ENCODE data around the gene MRPL52. TPM values are rescaled to one million over a fixed set of nuclear protein-coding genes. Genes with fewer than 3 reads are reported as not detected.

MRPL52 gene
- total and polyA plus RNA-seq, 2 of the 13 experiments (the other 11 are each of a cell fraction or from before 2014, with no cell fraction given), result 118 to 329 TPM

GRCh38 chr14:22871224-22872032 lies 41.7 kb downstream of the MRPL52 start, which contains the start of gene LRP10 (continued):
- TF ChIP-seq, protein P1, sequence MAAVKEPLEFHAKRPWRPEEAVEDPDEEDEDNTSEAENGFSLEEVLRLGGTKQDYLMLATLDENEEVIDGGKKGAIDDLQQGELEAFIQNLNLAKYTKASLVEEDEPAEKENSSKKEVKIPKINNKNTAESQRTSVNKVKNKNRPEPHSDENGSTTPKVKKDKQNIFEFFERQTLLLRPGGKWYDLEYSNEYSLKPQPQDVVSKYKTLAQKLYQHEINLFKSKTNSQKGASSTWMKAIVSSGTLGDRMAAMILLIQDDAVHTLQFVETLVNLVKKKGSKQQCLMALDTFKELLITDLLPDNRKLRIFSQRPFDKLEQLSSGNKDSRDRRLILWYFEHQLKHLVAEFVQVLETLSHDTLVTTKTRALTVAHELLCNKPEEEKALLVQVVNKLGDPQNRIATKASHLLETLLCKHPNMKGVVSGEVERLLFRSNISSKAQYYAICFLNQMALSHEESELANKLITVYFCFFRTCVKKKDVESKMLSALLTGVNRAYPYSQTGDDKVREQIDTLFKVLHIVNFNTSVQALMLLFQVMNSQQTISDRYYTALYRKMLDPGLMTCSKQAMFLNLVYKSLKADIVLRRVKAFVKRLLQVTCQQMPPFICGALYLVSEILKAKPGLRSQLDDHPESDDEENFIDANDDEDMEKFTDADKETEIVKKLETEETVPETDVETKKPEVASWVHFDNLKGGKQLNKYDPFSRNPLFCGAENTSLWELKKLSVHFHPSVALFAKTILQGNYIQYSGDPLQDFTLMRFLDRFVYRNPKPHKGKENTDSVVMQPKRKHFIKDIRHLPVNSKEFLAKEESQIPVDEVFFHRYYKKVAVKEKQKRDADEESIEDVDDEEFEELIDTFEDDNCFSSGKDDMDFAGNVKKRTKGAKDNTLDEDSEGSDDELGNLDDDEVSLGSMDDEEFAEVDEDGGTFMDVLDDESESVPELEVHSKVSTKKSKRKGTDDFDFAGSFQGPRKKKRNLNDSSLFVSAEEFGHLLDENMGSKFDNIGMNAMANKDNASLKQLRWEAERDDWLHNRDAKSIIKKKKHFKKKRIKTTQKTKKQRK (IDR thresholded peaks at IDR 0.05; ENCODE audit: low read length), result no peak
- TF ChIP-seq, protein P2, sequence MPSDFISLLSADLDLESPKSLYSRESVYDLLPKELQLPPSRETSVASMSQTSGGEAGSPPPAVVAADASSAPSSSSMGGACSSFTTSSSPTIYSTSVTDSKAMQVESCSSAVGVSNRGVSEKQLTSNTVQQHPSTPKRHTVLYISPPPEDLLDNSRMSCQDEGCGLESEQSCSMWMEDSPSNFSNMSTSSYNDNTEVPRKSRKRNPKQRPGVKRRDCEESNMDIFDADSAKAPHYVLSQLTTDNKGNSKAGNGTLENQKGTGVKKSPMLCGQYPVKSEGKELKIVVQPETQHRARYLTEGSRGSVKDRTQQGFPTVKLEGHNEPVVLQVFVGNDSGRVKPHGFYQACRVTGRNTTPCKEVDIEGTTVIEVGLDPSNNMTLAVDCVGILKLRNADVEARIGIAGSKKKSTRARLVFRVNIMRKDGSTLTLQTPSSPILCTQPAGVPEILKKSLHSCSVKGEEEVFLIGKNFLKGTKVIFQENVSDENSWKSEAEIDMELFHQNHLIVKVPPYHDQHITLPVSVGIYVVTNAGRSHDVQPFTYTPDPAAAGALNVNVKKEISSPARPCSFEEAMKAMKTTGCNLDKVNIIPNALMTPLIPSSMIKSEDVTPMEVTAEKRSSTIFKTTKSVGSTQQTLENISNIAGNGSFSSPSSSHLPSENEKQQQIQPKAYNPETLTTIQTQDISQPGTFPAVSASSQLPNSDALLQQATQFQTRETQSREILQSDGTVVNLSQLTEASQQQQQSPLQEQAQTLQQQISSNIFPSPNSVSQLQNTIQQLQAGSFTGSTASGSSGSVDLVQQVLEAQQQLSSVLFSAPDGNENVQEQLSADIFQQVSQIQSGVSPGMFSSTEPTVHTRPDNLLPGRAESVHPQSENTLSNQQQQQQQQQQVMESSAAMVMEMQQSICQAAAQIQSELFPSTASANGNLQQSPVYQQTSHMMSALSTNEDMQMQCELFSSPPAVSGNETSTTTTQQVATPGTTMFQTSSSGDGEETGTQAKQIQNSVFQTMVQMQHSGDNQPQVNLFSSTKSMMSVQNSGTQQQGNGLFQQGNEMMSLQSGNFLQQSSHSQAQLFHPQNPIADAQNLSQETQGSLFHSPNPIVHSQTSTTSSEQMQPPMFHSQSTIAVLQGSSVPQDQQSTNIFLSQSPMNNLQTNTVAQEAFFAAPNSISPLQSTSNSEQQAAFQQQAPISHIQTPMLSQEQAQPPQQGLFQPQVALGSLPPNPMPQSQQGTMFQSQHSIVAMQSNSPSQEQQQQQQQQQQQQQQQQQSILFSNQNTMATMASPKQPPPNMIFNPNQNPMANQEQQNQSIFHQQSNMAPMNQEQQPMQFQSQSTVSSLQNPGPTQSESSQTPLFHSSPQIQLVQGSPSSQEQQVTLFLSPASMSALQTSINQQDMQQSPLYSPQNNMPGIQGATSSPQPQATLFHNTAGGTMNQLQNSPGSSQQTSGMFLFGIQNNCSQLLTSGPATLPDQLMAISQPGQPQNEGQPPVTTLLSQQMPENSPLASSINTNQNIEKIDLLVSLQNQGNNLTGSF (CRISPR knock-in tag; IDR thresholded peaks at IDR 0.05), result peak; percentile 59
- TF ChIP-seq ZNF138 (CRISPR knock-in tag; IDR thresholded peaks at IDR 0.05; ENCODE audit: low read depth) (peak; percentile 32; the same call in 1 of the 2 replicates), NR2F1 (CRISPR knock-in tag; IDR thresholded peaks at IDR 0.05) (peak; percentile 5 to 45; a peak in 2 of 4 replicates), ZMYM2 (CRISPR knock-in tag; IDR thresholded peaks at IDR 0.05) (no peak; the same call in 1 of the 2 replicates), ZNF644 (CRISPR knock-in tag; IDR thresholded peaks at IDR 0.05; ENCODE audit: low read depth) (0 out of 2 replicates have a peak, but pooled peaks have one; percentile 31), SMC3 (IDR thresholded peaks at IDR 0.05; ENCODE audit: low read length) (no peak), TEAD2 (CRISPR knock-in tag; IDR thresholded peaks at IDR 0.05) (peak; percentile 69; the same call in 1 of the 2 replicates), ZNF615 (CRISPR knock-in tag; IDR thresholded peaks at IDR 0.05; ENCODE audit: borderline replicate concordance) (peak; percentile 39; the same call in 1 of the 2 replicates), LCORL (IDR thresholded peaks at IDR 0.05) (peak; percentile 38; the same call in 1 of the 2 replicates), LCORL (CRISPR knock-in tag; IDR thresholded peaks at IDR 0.05) (peak; percentile 92), RFX3 (CRISPR knock-in tag; IDR thresholded peaks at IDR 0.05) (peak; percentile 24; the same call in 1 of the 2 replicates), CBFB (CRISPR knock-in tag; IDR thresholded peaks at IDR 0.05) (0 out of 2 replicates have a peak, but pooled peaks have one; percentile 8), ZNF30 (CRISPR knock-in tag; IDR thresholded peaks at IDR 0.05) (0 out of 2 replicates have a peak, but pooled peaks have one; percentile 24), ARNT2 (CRISPR knock-in tag; IDR thresholded peaks at IDR 0.05; ENCODE audit: low read depth) (peak; percentile 92)
- TF ChIP-seq, protein P3, sequence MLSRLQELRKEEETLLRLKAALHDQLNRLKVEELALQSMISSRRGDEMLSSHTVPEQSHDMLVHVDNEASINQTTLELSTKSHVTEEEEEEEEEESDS (CRISPR knock-in tag; IDR thresholded peaks at IDR 0.05; ENCODE audit: borderline replicate concordance), result peak; percentile 75; the same call in 1 of the 2 replicates
- TF ChIP-seq, protein P4, sequence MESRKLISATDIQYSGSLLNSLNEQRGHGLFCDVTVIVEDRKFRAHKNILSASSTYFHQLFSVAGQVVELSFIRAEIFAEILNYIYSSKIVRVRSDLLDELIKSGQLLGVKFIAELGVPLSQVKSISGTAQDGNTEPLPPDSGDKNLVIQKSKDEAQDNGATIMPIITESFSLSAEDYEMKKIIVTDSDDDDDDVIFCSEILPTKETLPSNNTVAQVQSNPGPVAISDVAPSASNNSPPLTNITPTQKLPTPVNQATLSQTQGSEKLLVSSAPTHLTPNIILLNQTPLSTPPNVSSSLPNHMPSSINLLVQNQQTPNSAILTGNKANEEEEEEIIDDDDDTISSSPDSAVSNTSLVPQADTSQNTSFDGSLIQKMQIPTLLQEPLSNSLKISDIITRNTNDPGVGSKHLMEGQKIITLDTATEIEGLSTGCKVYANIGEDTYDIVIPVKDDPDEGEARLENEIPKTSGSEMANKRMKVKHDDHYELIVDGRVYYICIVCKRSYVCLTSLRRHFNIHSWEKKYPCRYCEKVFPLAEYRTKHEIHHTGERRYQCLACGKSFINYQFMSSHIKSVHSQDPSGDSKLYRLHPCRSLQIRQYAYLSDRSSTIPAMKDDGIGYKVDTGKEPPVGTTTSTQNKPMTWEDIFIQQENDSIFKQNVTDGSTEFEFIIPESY (CRISPR knock-in tag; IDR thresholded peaks at IDR 0.05), result peak; percentile 27; the same call in 1 of the 2 replicates
- TF ChIP-seq, protein P5, sequence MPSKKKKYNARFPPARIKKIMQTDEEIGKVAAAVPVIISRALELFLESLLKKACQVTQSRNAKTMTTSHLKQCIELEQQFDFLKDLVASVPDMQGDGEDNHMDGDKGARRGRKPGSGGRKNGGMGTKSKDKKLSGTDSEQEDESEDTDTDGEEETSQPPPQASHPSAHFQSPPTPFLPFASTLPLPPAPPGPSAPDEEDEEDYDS (CRISPR knock-in tag; IDR thresholded peaks at IDR 0.05), result peak; percentile 94

Measured in HepG2 (cell line).